Measurements from ENCODE around the gene NOBOX. TPM values are rescaled to one million over a fixed set of nuclear protein-coding genes. Genes with fewer than 3 reads are reported as not detected.
A peak's percentile ranks its signal among the peaks of the same experiment; 100 is the strongest.
"Not testable (repeated sequence)": the region's sequence is repeated elsewhere in the genome, so short reads cannot be mapped to it uniquely, and the experiment has no call there.

NOBOX gene
- total RNA-seq: not detected in 2 replicates

GRCh38 chr7:144403649-144404061 lies at the start of gene NOBOX:
NOBOX (minus strand) TSS chr7:144403693.
- no peak for DNase-seq (ENCODE audit: low read depth)

GRCh38 chr7:144452064-144452463 lies 48.6 kb upstream of the NOBOX start:
- DNase-seq (ENCODE audit: low read depth): peak; percentile 10

GRCh38 chr7:144445590-144445989 lies 42.1 kb upstream of the NOBOX start:
- no peak for DNase-seq (ENCODE audit: low read depth)

- no peak for DNase-seq (ENCODE audit: low read depth)
Observed at GRCh38 chr7:144439717-144440205, 36.3 kb upstream of the NOBOX start.

GRCh38 chr7:144438759-144439158 lies 35.3 kb upstream of the NOBOX start:
- DNase-seq (ENCODE audit: low read depth): no peak

- DNase-seq (ENCODE audit: low read depth): peak; percentile 84
Observed at GRCh38 chr7:144437370-144438191, 34.1 kb upstream of the NOBOX start.

- peak; percentile 23 for DNase-seq (ENCODE audit: low read depth)
Observed at GRCh38 chr7:144436500-144436899, 33.0 kb upstream of the NOBOX start.

- no peak for DNase-seq (ENCODE audit: low read depth)
Observed at GRCh38 chr7:144428431-144428830, 24.9 kb upstream of the NOBOX start.

- not testable (repeated sequence) for DNase-seq (ENCODE audit: low read depth)
Observed at GRCh38 chr7:144427539-144427938, 24.0 kb upstream of the NOBOX start.

- DNase-seq (ENCODE audit: low read depth): not testable (repeated sequence)
Observed at GRCh38 chr7:144418931-144419330, 15.4 kb upstream of the NOBOX start.

- no peak for DNase-seq (ENCODE audit: low read depth)
Observed at GRCh38 chr7:144416341-144416740, 12.8 kb upstream of the NOBOX start.

- DNase-seq (ENCODE audit: low read depth): no peak
Observed at GRCh38 chr7:144415858-144416257, 12.4 kb upstream of the NOBOX start.

- no peak for DNase-seq (ENCODE audit: low read depth)
Observed at GRCh38 chr7:144414815-144415214, 11.3 kb upstream of the NOBOX start.

GRCh38 chr7:144410441-144410840 lies 6.9 kb upstream of the NOBOX start:
- DNase-seq (ENCODE audit: low read depth): no peak

- no peak for DNase-seq (ENCODE audit: low read depth)
Observed at GRCh38 chr7:144408121-144408520, 4.6 kb upstream of the NOBOX start.

GRCh38 chr7:144407266-144407931 lies 3.9 kb upstream of the NOBOX start:
- DNase-seq (ENCODE audit: low read depth): no peak

- no peak for DNase-seq (ENCODE audit: low read depth)
Observed at GRCh38 chr7:144404946-144405345, 1.5 kb upstream of the NOBOX start.

- DNase-seq (ENCODE audit: low read depth): no peak
Observed at GRCh38 chr7:144403102-144403501, 391 bp downstream of the NOBOX start.

- no peak for DNase-seq (ENCODE audit: low read depth)
Observed at GRCh38 chr7:144401490-144401889, 2.0 kb downstream of the NOBOX start.

- no peak for DNase-seq (ENCODE audit: low read depth)
Observed at GRCh38 chr7:144399946-144400345, 3.5 kb downstream of the NOBOX start.

- no peak for DNase-seq (ENCODE audit: low read depth)
Observed at GRCh38 chr7:144398911-144399310, 4.6 kb downstream of the NOBOX start.

GRCh38 chr7:144398291-144398690 lies 5.2 kb downstream of the NOBOX start:
- DNase-seq (ENCODE audit: low read depth): no peak

- DNase-seq (ENCODE audit: low read depth): no peak
Observed at GRCh38 chr7:144397086-144397485, 6.4 kb downstream of the NOBOX start.

All from renal cortical epithelial cell (primary cell).